GM18526 (cell line): ENCODE measurements around the gene GCN1.

Source experiments
- POLR2A ChIP-seq: IDR thresholded peaks from 3 replicates; pipeline ENCODE4 v1.6.1; 2011; ENCODE audit not compliant: insufficient read length; ENCODE audit errors: extremely low read depth

GCN1 gene

DNA sequence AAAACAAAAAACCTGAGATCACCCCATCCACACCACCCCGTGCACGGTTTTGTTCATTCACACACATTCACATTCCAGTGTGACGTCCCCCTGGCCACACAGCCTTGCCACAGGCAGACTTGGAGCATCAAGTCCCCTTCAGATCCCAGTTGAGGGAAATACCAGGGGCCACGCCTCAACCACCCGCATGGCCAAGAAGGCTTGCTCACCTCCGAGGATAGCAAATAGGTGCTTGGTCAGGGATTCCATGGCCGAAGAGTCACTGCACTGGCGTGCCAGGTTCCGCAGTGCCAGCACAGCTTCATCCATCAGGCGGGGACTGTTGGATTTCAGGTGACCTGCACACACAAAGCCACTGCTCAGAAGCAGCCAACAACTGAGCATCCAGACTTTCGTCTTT is 19.0 kb downstream of the GCN1 start:
- TF ChIP-seq POLR2A: no peak

DNA sequence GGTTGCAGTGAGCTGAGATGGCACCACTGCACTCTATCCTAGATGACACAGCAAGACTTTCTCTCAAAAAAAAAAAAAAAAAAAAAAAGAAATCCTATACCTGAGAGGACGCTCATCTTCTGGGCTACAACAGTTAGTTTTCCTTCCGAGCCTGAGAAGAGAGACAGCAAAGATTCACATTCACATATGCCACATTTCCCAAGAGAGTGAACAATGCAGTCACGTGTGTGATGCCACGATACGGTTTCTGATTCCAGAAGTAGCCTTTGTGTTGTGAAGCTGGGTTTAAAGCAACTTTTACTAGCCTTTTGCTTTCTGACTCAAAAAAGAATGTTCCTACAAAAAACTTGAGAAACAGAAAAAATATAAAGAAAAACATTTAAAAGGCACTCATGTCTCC is 19.5 kb downstream of the GCN1 start:
- TF ChIP-seq POLR2A: no peak

DNA sequence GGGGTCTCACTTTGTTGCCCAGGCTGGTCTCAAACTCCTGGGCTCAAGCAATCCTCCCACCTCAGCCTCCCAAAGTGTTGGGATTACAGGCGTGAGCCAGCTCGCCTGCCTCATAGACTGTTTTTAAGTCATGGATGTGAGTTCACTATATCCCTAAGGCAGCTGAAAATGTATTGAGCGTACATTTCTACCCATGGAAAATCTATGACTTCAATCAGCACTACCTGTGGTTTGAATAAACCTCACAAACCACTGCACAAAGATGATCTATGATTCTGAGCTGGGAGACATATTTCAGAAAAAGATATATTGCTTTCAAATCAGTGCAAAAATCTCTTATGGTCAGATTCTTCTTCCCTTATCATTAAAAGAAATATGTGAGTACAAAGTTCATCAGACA is 22.5 kb downstream of the GCN1 start:
- TF ChIP-seq POLR2A: no peak

DNA sequence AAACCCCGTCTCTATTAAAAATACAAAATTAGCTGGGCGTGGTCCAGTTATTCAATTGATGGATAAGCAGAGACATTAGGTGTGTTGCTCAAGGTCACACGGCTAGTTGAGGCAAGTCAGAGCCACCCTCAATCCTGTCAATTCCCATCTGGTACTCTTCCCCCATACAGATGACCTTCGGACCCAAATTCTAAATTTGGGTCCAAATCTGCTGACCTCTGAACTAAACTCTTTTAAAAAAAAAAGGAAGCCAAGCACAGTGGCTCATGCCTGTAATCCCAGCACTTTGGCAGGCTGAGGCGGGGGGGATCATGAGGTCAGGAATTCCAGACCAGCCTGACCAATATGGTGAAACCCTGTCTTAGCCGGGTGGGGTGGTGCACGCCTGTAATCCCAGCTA is 23.9 kb downstream of the GCN1 start:
- TF ChIP-seq POLR2A: no peak

DNA sequence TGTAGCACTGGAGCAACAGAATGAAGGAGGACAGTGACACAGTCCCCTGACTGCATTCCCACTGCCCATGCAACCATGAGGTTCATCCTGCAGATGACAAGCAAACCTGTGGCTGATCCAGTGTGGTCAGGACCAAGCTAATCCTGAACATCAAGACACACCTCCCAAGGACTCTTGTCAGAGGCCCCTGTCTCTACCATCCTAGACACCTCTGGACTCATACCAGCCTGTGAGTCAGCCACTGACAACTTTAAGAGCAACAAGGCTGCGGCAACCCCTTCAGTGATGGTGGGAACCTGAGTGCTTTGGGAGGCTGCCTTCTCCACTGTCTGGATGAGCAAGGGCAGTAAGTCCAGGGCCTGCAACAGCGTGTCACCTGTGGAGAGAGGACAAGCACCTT is 24.6 kb downstream of the GCN1 start:
- TF ChIP-seq POLR2A: no peak

DNA sequence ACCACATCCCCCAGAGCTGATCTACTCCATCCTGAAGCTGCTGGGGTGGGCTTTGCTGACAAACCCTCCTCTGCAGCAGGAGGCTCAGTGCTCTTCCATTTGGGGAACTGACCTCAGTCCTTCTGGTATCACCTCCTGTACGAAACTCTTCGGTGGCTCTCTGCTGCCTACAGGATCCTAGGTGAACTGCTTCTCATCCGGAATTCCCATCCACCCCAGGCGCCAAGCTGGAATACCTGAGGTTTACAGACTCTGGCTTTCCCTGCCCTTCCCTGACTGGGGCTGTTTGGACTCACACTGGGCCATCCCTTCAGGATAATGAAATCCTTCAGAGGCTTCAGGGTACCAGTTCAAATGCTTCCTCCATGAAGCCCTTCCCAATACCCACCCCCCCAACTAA is 26.2 kb downstream of the GCN1 start:
- no peak for TF ChIP-seq POLR2A

DNA sequence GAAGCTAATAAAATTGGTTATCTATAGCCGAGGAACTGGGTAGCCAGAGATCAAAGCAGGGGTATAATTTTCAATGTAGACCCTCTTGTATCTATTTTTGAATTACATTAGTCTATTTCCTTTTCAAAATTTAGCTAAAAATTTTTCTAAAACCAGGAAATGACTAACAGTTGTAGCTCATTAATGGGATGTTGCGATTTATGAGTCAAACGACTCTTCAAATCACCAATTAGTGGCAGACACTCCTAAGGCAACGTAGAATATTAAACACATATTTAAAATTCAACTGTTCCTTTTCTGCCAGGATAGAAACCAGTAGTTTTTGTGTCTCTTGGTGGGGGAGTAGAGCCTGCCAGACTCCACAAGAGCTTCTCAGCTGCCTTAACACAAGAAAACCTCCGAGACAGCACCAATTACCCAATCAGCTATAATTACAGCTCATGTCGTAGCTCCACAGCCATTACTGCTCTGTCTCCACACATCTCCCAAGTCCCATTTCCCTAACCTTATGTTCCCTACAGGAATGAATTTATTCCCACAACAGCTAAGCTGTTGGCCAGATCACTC is 26.9 kb downstream of the GCN1 start:
- TF ChIP-seq POLR2A: no peak

DNA sequence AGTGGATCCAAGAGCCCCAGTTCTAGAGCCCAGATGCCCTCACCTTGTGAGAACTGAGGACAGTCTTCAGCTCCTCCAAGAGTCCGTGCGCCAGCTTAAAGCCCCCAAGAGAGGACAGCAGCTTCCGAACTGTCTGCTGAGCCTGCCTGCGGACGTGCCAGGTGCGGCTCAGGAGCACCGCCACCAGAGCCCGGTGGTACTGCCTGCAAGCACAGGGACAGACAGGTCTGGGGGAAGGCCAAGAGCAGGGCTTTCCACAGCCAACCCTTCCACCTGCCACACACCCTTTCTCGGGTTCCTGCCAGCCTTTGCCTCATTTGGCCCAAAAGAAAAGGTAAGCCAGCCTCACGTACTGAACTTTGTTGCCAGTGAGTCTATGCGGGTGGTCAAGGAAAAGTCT is 30.2 kb downstream of the GCN1 start:
- TF ChIP-seq POLR2A: no peak

DNA sequence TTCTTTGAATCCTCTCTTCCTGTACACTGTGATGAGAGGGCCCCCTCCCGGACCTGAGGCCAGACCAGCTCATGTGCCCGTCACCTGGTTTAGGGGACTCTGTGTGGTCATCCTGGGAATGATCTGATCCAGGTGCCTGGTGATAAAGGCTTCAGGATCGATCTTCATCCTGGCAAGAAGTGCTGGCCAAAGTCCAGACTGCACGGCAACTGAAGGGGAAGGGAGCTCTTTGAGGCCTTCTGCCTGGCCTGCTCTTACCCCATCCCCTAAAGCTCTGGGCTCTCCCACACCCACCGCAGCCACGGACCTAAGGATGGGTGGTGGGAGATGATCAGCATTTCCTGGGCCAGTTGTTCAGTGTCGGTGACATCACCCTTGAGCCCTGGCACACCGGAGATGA is 31.8 kb downstream of the GCN1 start:
- no peak for TF ChIP-seq POLR2A

DNA sequence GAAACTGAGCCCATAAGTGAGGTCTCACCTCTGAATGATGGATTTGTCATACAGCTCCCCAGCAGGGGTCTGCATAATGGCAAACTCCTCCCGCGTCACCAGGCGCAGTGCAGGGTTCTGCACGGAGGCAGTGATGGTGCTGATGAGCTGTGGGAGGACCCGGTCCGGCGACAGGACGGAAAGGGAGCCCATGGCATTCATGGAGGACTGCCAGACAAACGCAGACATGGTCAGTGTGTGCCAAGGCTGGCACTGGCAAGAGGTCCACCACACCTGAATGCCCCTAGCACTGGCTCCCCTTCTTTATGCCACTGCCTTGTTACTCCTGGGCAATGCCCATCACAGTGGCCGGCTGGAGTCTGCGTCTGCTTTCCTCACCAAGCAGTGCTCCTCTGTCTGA is 32.7 kb downstream of the GCN1 start:
- TF ChIP-seq POLR2A: no peak

DNA sequence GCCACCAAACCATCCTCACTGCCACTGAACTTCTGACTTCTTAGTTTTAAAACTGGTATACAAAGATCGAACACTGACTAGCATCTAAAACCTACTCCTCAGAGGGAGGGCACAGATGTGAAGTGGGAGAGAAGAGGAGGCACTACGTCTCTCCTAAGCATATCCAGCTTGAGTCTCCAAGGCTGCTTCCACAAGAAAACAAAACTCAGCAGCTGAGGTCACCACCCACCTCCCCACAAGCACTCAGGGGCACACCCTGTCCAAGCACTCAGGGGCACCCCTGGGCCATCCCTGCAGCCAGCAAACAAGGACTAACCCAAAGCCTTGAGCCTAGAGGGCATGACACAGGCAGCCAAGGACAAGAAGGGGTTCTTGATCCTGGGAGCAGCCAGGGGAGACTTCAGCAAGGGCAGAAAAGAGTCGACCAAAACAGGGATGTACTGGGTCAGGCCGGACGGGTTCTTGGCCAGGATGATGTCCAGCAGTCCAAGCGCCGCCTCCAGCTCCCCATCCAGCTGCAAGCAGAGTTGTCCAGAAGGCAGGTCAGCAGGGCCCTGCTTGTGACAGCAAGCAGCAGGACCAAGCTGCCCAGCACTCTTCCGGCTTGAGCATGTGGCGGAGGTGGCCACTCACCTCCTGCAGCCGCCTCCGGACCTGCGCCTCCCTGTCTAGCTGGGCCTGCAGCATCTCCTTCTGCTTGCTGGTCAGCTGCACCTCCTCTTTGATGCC is 34.8 kb downstream of the GCN1 start:
- TF ChIP-seq POLR2A: no peak

DNA sequence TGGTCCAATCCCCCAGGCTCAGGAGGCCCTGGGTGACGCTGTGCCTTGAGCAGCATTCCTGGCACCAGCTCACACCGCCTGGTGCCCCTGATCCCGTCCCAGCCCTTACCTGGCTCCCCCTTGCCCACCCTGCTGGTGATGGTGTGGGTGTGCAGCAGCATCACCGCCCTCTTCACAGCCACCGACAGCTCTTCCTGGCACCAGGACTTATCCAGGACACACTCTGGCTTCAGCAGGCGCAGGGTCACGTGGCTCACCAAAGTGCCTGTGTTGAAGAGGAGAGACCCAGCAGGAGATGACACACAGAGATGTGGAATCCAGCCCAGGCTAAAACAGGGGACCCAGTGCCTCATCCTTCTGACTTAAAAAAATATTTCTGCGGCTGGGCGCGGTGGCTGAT is 36.2 kb downstream of the GCN1 start:
- TF ChIP-seq POLR2A: no peak

DNA sequence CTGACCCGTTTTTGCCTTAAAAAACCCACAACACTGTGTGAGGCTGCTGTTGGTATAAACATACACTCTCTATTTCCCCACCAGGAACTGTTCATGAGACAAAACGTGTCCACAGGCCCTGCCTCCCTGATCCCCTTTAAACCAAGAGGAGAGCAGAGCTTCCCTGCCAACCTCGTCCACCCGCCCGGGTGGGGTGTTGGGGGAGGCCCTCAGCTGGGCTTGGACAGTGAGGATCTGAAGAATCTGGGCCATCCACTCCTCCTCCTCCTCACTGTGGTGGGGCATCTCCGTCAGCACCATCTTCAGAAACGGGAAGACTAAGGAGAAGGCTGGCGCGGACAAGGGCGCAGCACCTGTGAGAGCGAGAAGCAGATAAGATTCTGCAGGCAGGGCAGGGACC is 36.8 kb downstream of the GCN1 start:
- no peak for TF ChIP-seq POLR2A

DNA sequence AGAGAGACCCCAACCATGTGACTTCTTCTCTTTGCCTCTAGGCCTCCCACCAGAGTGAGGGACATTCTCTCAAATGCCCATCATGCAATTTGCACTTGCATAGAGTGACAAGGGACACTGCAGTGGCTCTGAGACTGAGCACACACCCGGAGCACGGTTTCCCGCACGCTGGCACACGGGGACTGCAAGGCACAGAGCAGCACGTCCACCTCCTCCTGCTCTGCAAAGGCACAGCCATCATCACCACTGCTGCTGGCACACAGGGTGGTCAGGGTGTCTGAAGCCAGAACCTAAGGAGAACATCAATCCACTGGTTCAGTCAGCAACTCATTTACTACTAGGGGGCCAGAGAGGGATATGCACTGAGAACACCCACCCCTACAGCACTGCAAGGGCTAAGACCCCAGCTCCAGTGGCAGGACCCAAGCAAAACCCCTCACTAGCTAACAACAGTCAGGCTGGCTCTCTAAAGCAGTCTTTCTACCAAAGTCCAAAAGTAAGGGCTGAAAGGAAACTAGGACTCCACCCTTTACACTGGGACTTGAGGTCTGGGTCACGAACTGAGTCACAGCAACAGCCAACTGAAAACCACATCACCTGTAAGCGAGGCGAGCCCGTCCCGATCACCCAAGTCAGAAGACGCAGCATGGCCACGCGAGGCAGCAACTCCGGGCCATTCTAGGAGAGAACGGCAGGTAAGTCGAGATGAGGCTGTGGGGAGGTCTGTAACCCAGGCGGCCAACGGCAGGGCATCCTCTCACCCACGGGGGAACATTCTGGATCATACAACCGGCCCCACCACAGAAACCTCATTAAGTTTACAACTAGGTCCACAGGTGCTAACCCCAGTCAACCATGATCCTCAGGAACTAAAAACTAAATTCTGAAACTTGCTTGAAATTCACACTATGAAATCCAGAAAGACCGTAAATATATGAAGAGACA is 37.9 kb downstream of the GCN1 start:
- no peak for TF ChIP-seq POLR2A

DNA sequence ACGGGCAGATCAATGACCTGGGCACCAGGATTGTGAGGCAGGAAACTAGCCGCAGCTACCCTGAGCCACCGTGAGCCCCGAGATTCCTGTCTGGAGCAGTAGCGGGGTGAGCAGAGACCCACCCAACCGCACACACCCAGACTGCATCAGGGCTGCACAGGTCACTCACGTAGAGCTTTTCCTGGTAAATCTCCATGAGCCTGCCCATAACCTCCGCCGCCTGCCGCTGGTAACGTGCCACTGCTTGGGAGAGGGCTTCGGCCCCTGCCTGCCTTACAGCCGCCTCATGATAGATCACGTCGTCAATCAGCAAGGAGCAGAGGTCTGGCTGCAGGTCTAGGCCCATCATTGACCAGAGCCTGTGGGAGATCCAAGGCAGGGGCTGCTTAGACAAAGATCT is 39.4 kb downstream of the GCN1 start:
- no peak for TF ChIP-seq POLR2A

DNA sequence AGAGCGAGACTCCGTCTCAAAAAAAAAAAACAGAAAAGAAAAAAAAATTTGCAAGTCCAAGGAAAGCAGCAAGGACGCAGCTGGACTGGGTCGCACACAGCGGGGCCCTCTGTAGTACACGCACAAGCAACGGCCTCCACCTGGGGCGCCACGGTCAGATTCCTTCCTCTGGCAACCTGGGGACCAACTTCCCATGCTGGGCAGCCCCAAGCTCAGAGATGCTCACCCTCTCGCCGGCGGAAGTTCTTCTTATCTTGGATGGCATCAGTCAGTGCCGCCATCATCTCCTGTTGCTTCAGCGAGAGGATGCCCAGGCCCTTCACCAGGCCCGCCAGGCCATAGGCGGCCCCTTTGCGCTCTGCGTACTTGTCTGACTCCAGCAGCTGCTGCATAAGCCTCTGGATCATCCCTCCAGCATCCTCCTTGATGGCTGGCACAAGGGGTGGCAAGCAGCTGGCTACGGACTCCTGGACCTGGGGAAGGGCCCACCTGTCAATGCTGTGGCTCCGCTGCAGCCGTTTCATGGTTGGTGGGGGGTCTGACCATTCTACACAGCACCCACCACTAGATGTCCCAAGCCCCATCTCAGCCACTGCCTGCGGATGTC is 43.5 kb downstream of the GCN1 start:
- TF ChIP-seq POLR2A: no peak
